GM12801 (cell line): ENCODE results near the gene PSMB4.

Experiments used
- TF ChIP-seq, protein P1 (sequence below): IDR thresholded peaks from one replicate; pipeline ENCODE4 v1.5.1; 2011; ENCODE audit warnings: control low read depth; ENCODE audit not compliant: insufficient read length; ENCODE audit errors: extremely low read depth

The PSMB4 gene

DNA sequence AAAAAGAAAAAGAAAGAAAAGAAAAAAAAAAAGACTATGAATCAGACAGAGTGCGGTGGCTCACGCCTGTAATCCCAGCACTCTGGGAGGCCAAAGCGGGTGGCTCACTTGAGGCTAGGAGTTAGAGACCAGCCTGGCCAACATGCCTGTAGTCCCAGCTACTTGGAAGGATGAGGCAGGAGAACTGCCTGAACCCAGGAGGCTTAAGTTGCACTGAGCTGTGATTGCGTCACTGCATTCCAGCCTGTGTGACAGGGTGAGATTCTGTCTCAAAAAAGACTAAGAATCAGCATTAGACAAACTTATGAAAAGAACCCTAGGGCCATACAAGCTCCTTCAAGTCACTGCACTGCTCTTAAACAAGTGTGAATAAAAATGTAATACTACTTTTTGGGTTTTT is 16.9 kb downstream of the PSMB4 start:
- TF ChIP-seq, protein P1, sequence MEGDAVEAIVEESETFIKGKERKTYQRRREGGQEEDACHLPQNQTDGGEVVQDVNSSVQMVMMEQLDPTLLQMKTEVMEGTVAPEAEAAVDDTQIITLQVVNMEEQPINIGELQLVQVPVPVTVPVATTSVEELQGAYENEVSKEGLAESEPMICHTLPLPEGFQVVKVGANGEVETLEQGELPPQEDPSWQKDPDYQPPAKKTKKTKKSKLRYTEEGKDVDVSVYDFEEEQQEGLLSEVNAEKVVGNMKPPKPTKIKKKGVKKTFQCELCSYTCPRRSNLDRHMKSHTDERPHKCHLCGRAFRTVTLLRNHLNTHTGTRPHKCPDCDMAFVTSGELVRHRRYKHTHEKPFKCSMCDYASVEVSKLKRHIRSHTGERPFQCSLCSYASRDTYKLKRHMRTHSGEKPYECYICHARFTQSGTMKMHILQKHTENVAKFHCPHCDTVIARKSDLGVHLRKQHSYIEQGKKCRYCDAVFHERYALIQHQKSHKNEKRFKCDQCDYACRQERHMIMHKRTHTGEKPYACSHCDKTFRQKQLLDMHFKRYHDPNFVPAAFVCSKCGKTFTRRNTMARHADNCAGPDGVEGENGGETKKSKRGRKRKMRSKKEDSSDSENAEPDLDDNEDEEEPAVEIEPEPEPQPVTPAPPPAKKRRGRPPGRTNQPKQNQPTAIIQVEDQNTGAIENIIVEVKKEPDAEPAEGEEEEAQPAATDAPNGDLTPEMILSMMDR: no peak

DNA sequence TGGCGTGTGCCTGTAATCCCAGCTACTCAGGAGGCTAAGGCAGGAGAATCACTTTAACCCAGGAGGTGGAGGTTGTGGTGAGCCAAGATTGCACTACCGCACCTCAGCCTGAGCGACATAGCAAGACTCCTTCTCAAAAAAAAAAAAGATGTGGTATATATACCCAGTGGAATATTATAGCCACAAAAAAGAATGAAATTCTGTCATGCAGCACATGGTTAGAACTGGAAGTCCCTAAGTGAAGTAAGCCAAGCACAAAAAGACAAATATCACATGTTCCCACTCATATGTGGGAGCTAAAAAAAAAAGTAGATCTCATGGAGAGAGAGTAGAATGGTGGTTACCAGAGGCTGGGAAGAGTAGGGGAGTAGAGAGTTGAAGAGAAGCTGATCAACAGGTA is 18.7 kb downstream of the PSMB4 start:
- TF ChIP-seq, protein P1: no peak

DNA sequence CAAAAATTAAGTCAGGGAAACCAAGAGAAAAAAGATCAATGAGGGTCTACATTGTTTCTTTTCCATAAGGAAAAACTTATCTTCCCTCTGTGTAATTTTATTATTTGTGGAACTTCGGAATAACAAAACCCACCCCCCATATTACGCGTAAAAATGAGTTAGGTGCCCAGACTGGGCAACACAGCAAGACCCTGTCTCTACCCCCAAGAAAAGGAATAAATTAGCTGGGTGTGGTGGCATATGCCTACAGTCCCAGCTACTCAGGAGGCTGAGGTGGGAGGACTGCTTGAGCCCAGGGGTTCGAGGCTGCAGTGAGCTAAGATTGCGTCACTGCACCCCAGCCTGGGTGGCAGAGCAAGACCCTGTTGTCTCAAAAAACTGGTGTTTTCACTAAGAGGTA is 20.4 kb downstream of the PSMB4 start:
- TF ChIP-seq, protein P1: no peak

DNA sequence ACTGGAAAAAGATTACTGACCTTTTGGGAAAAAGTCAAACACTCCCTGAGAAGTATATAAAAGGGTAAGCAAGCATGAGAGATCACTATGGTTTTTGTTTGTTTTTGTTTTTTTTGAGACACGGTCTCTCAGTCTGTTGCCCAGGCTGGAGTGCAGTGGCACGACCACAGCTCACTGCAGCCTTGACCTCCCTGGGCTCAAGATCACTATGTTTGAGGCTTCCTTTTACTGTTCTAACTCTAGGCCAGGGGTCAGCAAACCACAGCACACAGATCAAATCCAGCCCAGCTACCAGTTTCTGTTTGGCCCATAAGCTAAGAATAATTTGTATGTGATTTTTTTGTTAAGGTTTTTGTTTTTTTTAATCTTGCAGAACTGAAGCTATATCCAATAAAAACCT is 25.7 kb downstream of the PSMB4 start:
- TF ChIP-seq, protein P1: no peak

DNA sequence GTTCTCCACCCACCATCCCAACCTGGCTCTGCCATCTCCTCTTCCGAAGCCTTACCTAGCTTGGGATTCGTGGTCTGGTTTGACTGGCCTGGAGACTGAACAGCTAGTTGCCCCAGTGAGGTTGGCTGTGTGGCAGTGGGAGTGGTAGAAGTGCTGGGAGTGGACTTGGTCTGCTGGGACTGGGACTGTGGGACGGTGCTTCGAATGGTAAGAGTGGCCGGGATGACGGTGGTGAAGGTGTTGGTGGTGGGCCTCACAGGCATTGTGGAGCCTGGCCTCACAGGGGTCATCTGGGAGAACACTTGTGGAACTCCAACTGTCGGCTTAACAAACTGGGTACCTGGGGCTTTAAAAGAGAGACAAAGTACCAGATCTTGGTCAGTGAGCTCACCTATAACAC is 28.7 kb downstream of the PSMB4 start:
- TF ChIP-seq, protein P1: no peak

DNA sequence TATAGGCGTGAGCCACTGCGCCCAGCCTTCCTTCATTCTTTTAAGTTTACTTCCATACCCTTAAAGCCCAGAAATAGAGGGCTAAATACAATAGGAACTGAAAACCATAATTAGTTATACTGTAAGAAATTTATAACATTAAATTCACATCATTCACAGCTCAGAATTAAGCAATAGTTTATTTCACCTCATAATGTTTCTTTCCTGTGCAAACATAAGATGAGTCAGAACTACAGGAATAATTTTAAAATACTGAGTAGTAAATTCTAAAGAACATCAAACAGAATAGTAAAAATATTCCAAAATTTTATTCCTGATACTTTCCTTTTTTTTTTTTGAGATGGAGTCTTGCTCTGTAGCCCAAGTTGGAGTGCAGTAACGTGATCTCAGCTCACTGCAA is 35.8 kb downstream of the PSMB4 start:
- TF ChIP-seq, protein P1: no peak

DNA sequence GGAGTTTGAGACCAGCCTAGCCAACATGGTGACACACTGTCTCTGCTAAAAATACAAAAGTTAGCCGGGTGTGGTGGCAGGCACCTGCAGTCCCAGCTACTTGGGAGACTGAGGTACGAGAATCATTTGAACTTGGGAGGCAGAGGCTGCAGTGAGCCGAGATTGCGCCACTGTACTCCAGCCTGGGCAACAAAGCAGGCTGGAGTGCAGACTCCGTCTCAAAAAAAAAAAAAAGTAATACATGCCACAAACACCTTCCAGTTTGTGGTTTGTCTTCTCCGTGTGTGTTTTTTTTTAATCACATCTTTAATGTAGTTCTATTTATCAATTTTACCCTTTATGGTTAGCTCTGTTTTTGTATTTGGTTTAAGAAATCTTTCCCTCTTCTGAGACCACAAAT is 37.6 kb downstream of the PSMB4 start:
- TF ChIP-seq, protein P1: no peak
